Activated CD8-positive, alpha-beta memory T cell treated with anti-CD3 and anti-CD28 coated beads for 24 hours (primary cell): ENCODE data around the gene HTR3D.
"Not testable (repeated sequence)": the region's sequence is repeated elsewhere in the genome, so short reads cannot be mapped to it uniquely, and the experiment has no call there.

Experiments
- DNase-seq: peaks from one replicate; pipeline ENCODE4 v3.0.0-alpha.2; 2020

Gene HTR3D, protein sequence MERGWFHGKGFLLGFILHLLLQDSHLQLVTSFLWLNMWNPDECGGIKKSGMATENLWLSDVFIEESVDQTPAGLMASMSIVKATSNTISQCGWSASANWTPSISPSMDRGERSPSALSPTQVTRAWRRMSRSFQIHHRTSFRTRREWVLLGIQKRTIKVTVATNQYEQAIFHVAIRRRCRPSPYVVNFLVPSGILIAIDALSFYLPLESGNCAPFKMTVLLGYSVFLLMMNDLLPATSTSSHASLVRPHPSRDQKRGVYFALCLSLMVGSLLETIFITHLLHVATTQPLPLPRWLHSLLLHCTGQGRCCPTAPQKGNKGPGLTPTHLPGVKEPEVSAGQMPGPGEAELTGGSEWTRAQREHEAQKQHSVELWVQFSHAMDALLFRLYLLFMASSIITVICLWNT

DNA sequence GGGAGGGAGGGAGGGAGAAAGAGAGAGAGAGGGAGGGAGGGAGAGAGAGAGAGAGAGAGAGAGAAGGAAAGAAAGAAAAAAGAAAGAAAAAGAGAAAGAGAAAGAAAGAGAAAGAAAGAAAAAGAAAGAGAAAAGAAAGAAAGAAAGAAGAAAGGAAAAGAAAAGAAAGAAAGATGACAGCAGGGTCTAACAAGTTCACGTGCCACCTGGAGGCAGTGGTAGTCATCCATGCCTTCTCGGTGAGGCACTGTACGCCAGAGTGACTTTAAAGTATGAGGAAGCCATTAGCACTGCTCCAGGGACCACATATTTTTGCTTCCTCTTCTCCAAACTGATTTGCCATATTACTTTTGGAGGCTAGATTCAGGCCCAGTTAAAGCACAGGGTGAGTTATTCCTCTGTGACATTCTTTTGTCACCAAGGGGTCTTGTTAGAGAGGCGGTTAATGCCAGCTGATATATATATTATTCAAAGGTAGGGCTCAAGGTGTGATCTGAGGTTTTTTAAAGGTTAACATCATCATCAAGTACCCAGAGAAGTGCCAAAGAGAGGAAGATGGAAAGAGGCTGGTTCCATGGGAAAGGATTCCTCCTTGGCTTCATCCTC is at the start of gene HTR3D:
TSS of gene HTR3D (plus strand) at position 556 of the 606 bp plus-strand sequence. CDS start at position 556, 0 bp downstream.
- no peak for DNase-seq

DNA sequence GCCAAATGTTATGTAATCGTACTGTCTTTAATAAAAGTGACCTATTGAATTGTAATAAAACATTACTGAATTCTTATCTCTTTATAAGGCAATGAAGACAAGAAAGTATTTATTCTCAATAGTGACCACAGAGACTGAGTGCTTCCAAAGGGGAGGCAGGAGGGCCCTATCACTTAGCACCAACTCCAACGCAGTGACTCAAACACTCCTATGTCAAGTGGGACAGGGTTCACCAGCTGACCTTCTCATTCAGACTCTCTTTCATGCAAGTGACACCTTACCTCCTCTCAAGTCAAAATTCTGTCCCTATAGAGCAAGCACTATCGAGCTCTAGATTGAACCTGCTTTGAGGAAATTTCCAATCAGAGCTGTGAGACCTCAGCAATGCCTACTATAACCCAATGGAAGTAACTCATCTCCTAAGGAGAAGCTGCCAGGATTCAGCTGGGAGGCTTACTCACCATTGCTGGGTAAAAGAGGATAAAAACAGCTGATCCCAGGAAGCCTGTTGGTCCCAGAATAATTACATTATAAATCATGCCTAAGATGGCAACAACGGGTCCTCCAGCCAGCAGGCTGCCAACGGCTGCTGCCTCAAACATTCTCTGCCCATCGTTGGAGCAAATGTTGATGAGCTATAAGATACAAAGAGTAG is 49.4 kb upstream of the HTR3D start:
- no peak for DNase-seq

GRCh38 chr3:183984127-183984740 is 47.3 kb upstream of the HTR3D start:
- DNase-seq = no peak

DNA sequence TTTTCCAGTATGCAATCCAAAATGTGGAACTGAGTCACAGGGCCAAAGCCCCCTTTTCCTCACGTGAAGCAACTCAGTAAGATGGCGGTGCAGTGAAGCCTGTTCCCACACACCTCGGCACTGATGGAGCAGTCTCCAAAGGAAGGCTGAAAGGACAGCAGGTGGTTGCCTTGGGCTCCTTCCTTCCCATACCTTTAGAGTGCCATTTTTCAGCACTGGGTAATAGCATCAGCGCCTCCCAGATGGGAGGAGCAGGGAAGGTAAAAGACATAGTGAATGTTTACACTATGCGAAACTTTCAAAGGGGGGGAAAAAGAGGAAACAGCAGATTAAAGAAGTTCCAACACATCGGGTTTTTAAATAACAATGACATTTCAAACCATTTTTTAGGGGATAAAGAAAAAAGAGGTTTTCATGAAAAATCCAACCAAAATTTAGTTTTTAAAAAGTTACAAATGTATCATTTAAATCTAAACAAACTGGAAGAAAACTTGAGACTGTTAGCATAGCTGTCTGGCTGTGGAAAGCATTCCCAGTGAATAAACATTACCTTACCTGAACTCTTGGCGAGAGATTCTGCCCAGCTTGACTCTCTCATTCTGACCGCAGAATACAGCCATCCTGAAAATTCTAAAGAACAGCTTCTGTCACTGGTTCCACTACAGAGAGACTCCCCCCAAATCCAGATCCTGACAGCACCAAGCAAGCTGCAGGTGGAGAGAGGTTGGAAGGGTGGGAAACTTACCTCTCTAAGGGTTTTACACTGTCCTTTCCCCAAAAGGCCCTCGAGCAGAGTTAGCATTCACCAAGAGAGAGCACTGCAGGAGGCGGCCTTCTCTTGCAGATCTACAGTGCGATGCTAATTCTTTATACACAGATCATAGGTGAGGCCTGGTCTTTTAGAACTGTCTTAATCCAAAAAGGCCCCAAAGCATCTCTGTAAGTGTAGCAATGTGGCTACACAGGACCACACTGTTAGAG is 46.5 kb upstream of the HTR3D start:
- DNase-seq = no peak

- no peak for DNase-seq
These were observed 44.4 kb upstream of the HTR3D start for GRCh38 chr3:183987000-183987600.

- no peak for DNase-seq
These were observed 43.2 kb upstream of the HTR3D start for GRCh38 chr3:183988216-183988790.

DNA sequence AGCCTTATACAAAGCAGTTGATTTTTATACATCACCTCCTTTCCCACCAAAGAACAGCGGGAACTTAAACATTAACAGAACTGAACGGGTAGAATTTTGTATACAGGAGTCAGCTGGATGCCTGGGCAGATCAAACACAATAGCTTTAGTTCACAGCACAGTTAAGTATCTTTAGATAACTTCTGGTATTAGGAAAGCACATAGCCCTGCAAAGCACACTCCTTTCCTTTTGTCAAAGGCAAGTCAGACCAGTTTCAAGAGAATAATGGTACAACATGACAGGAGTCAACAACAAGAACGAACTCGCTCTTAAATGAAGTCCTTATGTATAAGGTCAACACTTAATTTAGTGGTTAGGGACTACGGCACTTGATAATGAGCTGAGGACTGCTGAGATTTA is 40.1 kb upstream of the HTR3D start:
- no peak for DNase-seq

GRCh38 chr3:184001761-184002160 is 29.8 kb upstream of the HTR3D start:
- DNase-seq = no peak

GRCh38 chr3:184002469-184002868 is 29.1 kb upstream of the HTR3D start:
- DNase-seq = no peak

DNA sequence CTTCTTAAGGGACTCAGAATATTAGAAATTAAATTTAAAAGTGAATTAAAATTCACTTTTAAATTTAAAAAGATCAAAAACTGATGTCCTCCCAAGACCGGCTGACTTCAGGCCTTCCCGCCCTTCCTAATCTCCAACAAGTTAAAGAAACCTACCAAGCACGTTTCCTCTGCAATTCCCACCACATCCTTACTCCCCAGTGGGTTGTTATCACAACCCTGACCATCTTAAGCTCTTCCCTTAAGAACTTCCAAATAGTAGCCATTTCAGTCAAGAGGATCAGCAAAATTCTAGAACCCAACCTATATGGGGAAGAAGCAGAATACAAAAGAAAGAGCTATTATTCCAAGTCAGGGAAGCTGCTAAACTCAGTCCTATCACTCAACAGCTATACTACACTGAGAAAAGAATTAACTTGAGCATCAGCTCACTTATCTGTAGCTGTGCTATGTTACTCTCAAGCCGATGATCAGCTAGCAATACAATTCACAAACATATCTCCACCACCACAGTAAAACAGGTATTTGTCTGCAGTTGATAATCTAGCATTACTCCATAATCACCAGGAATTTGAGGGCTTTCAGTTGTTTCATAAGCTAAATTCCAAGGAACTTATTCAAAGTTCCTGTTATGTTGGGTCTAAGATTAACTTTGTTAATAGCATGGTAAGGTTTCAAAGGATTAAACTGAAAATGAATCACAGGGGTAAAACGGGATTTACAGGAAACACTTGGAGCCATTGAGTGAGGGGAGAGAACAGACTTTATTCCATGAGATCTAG is 28.2 kb upstream of the HTR3D start:
- no peak for DNase-seq

GRCh38 chr3:184004476-184004875 is 27.1 kb upstream of the HTR3D start:
- DNase-seq = no peak

GRCh38 chr3:184005941-184006507 is 25.5 kb upstream of the HTR3D start:
- DNase-seq = no peak

GRCh38 chr3:184007143-184007813 is 24.3 kb upstream of the HTR3D start:
- DNase-seq = not testable (repeated sequence)

DNA sequence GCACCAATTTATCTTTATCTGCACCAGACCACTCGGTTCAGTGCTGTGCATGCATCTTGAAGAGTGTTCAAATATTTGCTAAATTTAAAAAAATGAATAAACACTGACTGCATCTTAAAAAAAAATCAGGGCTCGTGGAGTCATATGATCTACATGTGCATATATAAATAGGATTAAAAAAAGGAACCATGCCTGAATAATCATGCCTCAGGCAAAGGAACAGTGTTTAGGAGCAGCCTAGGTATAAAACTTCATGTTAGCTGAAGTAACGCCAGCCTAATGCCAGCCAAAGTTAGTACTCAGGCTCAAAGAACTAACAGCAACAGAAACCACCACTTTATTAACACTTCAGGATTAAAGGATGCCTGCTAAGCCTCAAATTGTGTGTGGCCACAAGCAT is 23.4 kb upstream of the HTR3D start:
- no peak for DNase-seq

DNA sequence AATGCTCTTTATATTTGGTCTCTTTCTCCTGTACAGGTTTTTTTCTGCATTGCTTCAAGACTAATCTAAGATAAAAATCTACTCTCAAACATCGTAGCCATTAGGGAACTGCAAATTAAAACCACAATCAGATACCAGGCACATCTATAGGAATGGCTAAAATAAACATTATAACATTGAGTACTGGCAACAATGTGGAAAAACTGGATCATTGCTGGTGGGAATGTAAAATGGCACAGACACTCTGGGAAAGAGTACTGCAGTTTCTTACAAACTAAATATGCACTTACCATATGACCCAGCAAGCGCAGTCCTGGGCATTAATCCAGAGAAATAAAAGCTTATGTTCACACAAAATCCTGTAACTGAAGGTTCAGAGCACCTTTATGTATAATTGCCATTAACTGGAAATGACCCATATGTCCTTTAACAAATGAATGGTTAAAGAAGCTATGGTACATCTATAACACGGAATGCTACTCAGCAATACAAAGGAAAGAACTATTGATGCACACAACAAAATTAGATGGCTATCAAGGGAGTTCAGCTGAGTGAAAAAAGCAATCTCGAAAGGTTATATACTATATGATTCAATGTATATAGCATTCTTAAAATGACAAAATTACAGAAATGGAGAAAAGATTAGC is 20.2 kb upstream of the HTR3D start:
- no peak for DNase-seq

DNA sequence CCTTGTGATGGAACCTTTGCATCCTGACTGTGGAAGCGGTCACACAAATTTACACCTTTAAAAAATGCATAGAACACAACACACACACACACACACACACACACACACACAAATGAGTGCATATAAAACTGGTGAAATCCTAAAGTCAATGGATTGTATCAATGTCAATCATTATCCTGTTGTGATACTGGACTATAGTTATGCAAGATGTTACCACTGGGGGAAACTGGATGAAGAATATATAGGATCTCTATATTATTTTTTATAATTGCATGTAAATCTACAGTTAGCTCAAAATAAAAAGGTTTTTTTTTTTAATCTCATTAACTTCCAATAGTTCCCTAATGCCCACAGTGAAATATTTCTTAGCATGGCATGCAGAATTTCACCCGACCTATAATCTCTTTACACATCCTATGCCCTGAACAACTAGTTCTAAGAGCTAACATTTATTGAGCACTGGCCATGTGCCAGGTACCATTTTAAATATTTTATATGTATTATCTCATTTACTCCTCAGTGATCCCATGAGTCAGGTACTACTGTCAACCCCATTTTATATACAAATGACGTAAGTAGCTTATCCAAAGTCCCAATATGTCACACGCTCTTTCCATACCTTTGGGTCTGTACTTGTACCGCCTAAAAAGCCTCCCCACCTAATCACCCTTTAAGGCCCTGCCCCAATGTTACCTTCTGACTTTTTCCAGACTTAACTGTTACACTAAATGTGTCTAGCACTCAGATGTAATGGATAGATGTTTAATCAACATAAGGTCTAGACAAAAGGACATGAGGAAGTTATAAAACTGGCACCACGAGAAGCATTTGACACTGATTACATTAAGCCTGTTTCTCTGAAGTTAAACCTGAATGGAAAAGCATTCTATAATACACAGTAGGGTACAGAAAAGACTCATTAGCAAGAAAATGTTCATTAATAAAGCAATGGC is 19.3 kb upstream of the HTR3D start:
- no peak for DNase-seq

DNA sequence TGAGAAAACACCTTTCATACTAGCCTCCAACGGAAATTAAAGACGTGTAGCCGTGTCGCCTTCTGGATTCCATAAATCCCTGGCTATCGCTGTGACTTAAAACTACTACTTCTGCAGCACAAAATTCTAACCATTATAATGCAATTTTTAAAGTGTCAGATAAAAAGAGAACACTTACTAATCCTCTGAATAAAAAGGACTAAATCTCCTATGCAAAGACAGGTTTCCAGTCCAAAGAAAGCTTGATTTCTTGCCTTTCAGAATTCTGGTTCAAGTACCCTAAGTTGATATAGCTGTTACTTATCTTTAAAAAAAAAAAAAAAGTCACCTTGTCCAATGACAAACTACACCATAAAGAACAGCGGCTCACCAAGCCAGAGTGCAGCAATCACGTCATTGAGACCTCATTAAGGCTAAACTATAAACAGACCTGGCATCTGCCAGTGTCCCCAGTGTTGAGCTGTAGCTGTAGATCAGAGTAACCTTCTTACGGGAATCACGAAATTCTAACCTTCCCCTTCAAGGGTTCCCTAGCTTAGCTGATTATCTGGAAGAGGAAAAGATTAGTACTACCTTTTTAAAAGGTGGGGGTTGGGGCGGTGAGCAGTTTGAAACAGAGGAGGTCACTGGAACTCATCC is 16.0 kb upstream of the HTR3D start:
- no peak for DNase-seq
